ENCODE results near the gene ACSF3. TPM values are rescaled to one million over a fixed set of nuclear protein-coding genes. Genes with fewer than 3 reads are reported as not detected.
"Not testable (repeated sequence)": the region's sequence is repeated elsewhere in the genome, so short reads cannot be mapped to it uniquely, and the experiment has no call there.

ACSF3 gene
- total RNA-seq, 1 donor from 2014 or later, result 41.1 TPM

- intact Hi-C loops (cut with DNase I), result no loop called here
- ATAC-seq (no peak), DNase-seq (ENCODE audit: low spot score) (no peak)
These were observed 23.1 kb upstream of the ACSF3 start for GRCh38 chr16:89070590-89070989.

DNA sequence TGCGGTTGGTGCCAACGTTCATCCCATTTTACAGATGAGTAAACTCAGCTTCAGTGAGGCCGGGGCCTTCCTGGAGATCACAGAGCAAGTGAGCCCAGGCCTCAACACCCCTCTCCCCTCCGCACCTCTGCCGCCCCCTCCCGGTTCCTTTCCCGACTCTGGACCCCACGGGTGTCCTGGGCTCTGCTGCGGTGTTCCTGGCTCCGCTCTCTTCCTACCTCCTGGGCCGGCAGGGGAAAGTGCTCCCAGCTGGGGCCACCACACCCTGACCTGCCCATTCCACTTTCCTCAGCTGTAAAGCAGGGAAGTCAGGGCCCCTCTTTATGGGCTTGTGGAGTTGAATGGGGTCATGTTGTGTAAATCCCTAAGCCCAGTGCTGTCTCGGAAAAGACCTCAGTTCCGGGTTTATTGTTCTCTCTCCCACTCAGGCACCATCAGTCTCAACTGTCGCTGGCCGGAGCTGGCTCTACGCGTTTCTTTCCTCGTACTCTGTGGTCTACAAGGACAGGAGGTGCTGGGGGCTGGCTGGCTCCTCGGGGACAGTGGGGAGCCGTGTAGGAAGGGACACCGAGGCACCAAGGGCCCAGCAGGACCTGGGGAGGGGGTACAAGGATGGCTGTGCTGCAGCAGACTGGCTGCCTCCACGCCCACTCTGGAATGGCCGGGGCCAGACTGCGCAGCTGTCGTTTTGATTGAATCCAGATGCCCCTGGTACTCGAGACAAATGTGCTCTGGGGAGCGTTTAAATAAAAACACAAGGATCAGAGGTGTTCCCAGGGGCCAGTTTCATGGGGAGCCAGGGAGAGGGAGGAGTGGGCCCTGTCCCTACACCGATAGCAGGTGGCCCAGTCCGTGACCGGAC, 21.7 kb upstream of the ACSF3 start:
- intact Hi-C loops (cut with DNase I), result no loop called here
- ATAC-seq, result peak; percentile 32
- DNase-seq (ENCODE audit: low spot score), result no peak

GRCh38 chr16:89072548-89073130, 21.0 kb upstream of the ACSF3 start:
- no peak for ATAC-seq
- intact Hi-C loops (cut with DNase I), result no loop called here
- no peak for DNase-seq (ENCODE audit: low spot score)

DNA sequence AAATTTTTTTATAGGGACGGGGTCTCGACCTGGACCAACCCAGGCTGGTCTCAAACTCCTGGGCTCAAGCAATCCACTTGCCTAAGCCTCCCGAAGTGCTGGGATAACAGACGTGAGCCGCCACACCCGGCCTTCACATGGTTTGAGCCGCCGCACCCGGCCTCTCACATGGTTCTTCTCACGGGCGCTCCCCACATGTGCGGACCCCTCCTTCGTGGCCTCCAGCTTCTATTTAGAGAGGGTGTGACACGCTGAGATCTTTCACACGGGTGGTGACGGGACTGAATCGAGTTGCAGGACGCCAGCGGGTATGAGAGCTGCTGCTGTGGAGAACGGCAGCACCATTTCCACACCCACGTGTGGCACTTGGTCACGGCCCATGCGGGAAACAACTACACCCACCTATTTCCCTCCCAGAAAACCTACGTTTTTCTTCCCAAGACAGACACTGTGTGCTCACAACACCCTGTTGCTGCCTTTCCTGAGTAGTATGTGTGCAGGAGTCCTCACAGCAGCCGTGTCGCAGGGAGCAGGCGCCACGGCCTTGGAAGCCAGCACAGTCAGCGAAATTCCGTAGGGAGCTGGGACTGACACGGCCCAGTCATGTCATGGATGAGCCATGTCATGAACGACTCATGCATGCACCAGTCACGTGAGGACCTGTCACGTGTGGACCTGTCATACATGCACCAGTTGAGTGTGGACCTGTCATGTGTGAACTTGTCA, 20.1 kb upstream of the ACSF3 start:
- DNase-seq (ENCODE audit: low spot score), result no peak
- ATAC-seq, result no peak
- intact Hi-C loops (cut with DNase I), result no loop called here

GRCh38 chr16:89074072-89074674, 19.5 kb upstream of the ACSF3 start:
- intact Hi-C loops (cut with DNase I); DNase-seq (ENCODE audit: low spot score); ATAC-seq: not testable (repeated sequence)

GRCh38 chr16:89074803-89075688, 18.6 kb upstream of the ACSF3 start:
- no peak for DNase-seq (ENCODE audit: low spot score)
- ATAC-seq, result no peak
- intact Hi-C loops (cut with DNase I), result no loop called here

- DNase-seq (ENCODE audit: low spot score), result no peak
- intact Hi-C loops (cut with DNase I), result no loop called here
- ATAC-seq, result no peak
These were observed 17.5 kb upstream of the ACSF3 start for GRCh38 chr16:89076159-89076558.

DNA sequence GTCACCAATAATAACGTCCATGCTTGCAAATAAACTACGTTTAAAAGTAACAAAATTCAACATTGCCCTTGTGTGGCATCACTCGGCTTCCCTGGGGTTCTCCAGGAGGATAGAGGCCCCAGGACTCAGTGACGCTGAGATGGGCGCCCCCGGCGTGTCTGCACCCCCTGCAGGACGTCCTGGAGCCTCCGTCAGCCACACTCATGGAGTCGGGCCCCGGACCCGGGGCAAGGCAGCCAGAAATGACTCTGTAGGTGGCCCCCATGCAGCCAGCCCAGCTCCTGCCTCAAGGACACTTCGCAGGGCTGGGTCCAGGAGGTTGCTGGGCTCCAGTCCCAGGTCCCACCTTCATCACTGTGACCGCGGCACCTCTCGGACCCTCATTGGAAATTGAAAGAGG, 16.6 kb upstream of the ACSF3 start:
- intact Hi-C loops (cut with DNase I), result no loop called here
- no peak for DNase-seq (ENCODE audit: low spot score)
- ATAC-seq, result no peak

GRCh38 chr16:89078172-89078571, 15.5 kb upstream of the ACSF3 start:
- DNase-seq (ENCODE audit: low spot score) (no peak), ATAC-seq (no peak)
- intact Hi-C loops (cut with DNase I), result no loop called here

- ATAC-seq (no peak), DNase-seq (ENCODE audit: low spot score) (no peak)
- intact Hi-C loops (cut with DNase I), result no loop called here
These were observed 14.1 kb upstream of the ACSF3 start for GRCh38 chr16:89079434-89079980.

GRCh38 chr16:89080196-89080853, 13.3 kb upstream of the ACSF3 start:
- no peak for DNase-seq (ENCODE audit: low spot score)
- intact Hi-C loops (cut with DNase I), result no loop called here
- peak; percentile 30 for ATAC-seq

DNA sequence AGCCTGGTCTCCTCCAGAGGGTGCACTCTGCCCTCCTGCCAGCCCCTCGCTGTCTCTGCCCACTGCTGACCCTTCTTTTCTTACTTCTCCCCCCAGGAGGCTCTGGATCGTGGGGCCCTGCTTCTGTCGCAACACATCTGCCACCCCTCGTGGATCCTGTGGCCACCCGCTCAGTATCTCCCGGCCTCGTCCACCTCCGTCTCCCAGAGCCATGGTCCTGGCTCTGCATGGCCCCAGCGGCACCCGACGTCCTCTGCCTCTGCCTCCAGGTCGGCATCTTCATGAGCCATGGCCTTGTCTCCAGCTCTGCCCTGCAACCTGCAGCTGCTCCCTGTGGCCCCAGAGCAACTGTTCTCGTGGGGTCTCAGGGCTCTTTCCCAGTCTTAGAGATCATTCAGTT, 12.1 kb upstream of the ACSF3 start:
- intact Hi-C loops (cut with DNase I), result no loop called here
- DNase-seq (ENCODE audit: low spot score) (no peak), ATAC-seq (no peak)

DNA sequence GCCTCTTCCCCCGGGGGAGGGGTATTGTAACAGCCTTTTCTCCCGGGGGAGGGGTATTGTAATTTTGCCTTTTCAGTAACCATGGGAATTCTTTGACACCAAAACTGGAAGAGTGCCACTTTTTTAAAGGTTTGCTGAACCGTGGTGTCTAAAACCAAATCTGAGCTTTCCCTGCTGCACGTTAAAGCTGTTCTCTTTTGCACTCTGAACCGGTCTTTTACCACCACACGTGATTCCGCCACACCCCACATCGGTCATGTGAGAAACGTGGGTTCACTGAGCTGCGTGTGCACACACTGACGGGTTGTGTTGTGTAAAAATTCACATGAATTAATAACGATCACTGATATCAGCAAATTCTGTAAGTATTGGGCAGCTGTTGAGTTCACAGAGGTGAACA, 9.2 kb upstream of the ACSF3 start:
- DNase-seq (ENCODE audit: low spot score) (no peak), ATAC-seq (no peak)
- intact Hi-C loops (cut with DNase I), result no loop called here

- DNase-seq (ENCODE audit: low spot score) (no peak), ATAC-seq (no peak)
- intact Hi-C loops (cut with DNase I), result no loop called here
These were observed 8.6 kb upstream of the ACSF3 start for GRCh38 chr16:89084814-89085612.

DNA sequence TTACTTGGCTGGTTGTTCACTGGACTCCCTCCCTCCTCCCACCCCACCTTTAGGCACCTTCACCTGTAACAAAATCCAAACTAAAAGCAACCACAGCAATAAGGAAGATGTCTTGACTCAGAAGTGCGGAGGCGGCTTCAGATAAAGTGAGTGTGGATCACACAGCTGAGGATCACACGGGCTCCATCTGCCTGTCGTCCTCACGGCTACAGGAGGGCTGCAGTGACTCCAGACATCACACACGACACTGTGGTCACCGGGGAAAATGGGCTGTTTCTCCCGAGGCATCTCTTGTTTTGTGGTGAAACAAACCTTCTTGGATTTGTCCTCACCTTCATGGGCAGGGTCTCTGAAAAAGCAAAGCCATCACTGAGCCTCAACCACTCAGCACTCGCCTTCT, 7.9 kb upstream of the ACSF3 start:
- intact Hi-C loops (cut with DNase I), result no loop called here
- DNase-seq (ENCODE audit: low spot score) (no peak), ATAC-seq (no peak)

DNA sequence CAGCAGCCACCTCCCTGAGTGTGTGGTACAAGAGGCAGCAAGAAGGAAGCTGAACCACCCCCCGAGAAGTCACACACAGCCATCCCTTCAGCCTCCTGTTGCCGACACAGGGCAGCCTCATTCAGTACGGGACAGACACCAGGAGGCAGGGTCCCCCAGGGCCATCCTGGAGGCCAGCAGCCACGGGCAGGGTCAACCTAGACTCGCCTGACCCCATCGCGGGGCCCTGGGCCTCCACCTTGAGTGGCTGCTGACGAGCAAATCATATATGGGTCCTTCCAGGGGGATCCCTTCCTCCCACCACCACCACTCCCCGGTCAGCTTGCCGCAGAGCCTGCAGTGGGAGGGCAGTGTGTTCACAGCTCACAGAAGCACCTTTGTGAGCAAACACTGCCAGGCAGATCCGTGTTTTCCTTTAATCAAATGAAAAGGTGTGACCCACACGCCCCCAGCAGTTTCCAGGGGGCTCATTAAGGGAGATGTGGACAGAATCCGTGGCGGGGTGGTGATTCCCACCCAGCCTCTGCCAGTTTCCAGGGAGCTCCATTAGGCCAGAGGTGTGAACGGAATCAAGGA, 5.6 kb upstream of the ACSF3 start:
- intact Hi-C loops (cut with DNase I), result no loop called here
- no peak for ATAC-seq
- no peak for DNase-seq (ENCODE audit: low spot score)

DNA sequence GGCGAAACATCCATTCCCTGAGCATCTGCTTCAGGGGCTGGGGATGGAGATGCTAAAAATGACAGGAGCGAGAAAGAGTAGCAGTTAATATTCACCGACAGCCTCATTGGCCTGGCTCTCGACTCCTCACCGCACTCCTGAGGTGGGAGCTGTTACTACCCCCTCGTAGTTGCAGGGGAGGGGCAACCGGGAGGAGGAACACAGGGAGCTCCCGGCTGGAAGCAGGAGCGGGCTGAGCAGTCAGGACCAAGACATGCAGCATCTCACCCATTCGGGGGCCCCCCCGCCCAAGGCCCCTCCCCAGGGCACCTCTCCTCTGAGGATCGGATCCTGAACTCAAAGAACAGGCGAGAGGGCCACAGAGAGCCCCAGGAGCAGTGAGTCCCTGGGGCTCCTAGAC, 4.5 kb upstream of the ACSF3 start:
- no peak for ATAC-seq
- no peak for DNase-seq (ENCODE audit: low spot score)
- intact Hi-C loops (cut with DNase I), result no loop called here

Data from sciatic nerve (tissue), 2 donors.